Gastroesophageal sphincter (tissue), 3 donors: Measurements from ENCODE around the gene OR2V1.

Source experiments
- CTCF ChIP-seq, 4 experiments: fragments of 200-600 bp in 2 of 4; fragments of 450-650 bp in 2 of 4; sonication (generic) in 1 of 4; IDR thresholded peaks; one replicate each; pipeline ENCODE4 v1.5.1; 2017 to 2019; ENCODE audit warnings: antibody characterized with exemption in 4 of 4, mild to moderate bottlenecking in 2 of 4, moderate library complexity in 2 of 4
- EP300 ChIP-seq: sonication (generic); formaldehyde crosslinking; IDR thresholded peaks from one replicate; pipeline ENCODE4 v1.6.1; 2017; ENCODE audit warnings: antibody characterized with exemption, mild to moderate bottlenecking
- POLR2A ChIP-seq, 2 donors: fragments of 450-650 bp; IDR thresholded peaks; one replicate each; pipeline ENCODE4 v1.6.1; 2017; ENCODE audit warnings: antibody characterized with exemption in 2 of 2, mild to moderate bottlenecking in 2 of 2, moderate library complexity in 1 of 2

- TF ChIP-seq CTCF (IDR thresholded peaks at IDR 0.05): no peak
- no peak for TF ChIP-seq EP300
- no peak for TF ChIP-seq POLR2A (IDR thresholded peaks at IDR 0.05)
Measured at GRCh38 chr5:181114844-181115778, 15.9 kb downstream of the OR2V1 start.
